Spinal cord (tissue), 10 donors: ENCODE data around the gene KRTAP10-12. TPM values are rescaled to one million over a fixed set of nuclear protein-coding genes. Genes with fewer than 3 reads are reported as not detected.

ENCODE experiments used
- DNase-seq, 6 donors: peaks; one replicate each; pipeline versions ENCODE4 v3.0.0 to v3.0.0-alpha.2; 2013 to 2015; ENCODE audit warnings: low spot score in 6 of 6, low read depth in 4 of 6
- H3K27ac ChIP-seq: one replicate; pipeline ENCODE4 v1.5.1; 2013; ENCODE audit warnings: low read depth, low read length, control low read depth
- H3K27me3 ChIP-seq: one replicate; pipeline ENCODE4 v1.6.1; 2013; ENCODE audit warnings: low read length; ENCODE audit not compliant: control insufficient read depth, insufficient read depth
- H3K36me3 ChIP-seq: one replicate; pipeline ENCODE4 v1.6.1; 2013; ENCODE audit warnings: low read length; ENCODE audit not compliant: control insufficient read depth, insufficient read depth
- H3K4me1 ChIP-seq: one replicate; pipeline ENCODE4 v1.6.1; 2013; ENCODE audit warnings: low read length; ENCODE audit not compliant: control insufficient read depth, insufficient read depth
- H3K4me3 ChIP-seq: one replicate; pipeline ENCODE4 v1.5.1; 2013; ENCODE audit warnings: low read depth, low read length, control low read depth
- H3K9me3 ChIP-seq: one replicate; pipeline ENCODE4 v1.6.1; 2013; ENCODE audit warnings: low read length; ENCODE audit not compliant: control insufficient read depth, insufficient read depth
- WGBS: methylation state at CpG from one replicate; pipeline ENCODE4 v1.1.5; 2013; ENCODE audit warnings: missing lambda C conversion rate; ENCODE audit not compliant: insufficient coverage; 5-methylcytosine and 5-hydroxymethylcytosine counted together
- polyA plus RNA-seq, 2 donors: library from polyadenylated mRNA; unstranded; fragments of 120-200 nt; gene quantifications; one replicate each; pipeline ENCODE4 v1.2.1, GENCODE V29; 2013; ENCODE audit not compliant: insufficient read length in 2 of 2
- small RNA-seq: library from RNA; depleted of rRNA; stranded (forward); fragments of <200 nt; gene quantifications from one replicate; pipeline ENCODE3, GENCODE V24; 2014; ENCODE audit warnings: low replicate concordance
- total RNA-seq, 2 donors: library from RNA; depleted of rRNA in 1 of 2; stranded (reverse); fragments of 120-200 nt in 1 of 2; fragments of >200 nt in 1 of 2; gene quantifications; one replicate each; pipeline versions ENCODE4 v1.2.3 to v1.2.4, GENCODE V29; 2013 to 2014
- donor health status: healthy.

The KRTAP10-12 gene
- total and polyA plus RNA-seq, 4 donors, result not detected

DNA sequence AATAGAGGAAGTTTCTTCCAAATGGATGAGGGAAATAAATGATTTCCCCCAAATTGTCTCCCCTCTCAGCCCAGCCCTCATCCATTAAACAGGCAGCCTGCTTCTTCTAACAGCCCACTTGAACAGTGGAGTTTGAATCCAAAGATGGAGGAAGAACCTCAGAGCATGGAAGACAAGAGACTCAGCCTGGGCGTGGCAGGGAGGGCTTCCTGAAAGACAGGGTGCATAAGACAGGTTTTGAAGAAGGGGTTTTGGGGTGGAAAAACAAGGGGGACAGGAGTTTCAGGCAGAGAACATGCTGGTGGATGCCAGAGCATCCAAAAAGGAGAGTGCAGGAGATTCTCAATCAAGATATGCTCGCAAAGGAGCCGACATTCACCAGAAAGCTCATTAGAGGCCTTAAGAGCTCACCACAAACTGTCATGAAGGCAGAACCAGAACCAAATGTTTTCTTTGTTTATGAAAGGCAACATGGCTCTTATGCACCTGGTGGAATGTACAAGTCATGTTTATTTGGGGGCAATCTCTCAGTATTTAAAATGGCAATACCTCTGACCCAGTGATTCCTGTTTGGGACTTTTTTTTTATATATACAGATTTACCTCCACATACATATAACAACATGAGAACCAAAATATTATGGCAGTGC is 40.9 kb downstream of the KRTAP10-12 start:
- H3K4me1 ChIP-seq, result no peaks in the 10 kb centered on the region
- no peaks in the 10 kb centered on the region for H3K27me3 ChIP-seq
- peaks cover 18% of the 10 kb centered on the region for H3K9me3 ChIP-seq
- 75% methylated on average over 3 of the region's 3 CpGs for WGBS
- H3K36me3 ChIP-seq, result no peaks in the 10 kb centered on the region
- H3K4me3 ChIP-seq, result no peak overlapping the region
- peak in 1 of 6 donors; percentile 20 for DNase-seq
- no peak overlapping the region for H3K27ac ChIP-seq

DNA sequence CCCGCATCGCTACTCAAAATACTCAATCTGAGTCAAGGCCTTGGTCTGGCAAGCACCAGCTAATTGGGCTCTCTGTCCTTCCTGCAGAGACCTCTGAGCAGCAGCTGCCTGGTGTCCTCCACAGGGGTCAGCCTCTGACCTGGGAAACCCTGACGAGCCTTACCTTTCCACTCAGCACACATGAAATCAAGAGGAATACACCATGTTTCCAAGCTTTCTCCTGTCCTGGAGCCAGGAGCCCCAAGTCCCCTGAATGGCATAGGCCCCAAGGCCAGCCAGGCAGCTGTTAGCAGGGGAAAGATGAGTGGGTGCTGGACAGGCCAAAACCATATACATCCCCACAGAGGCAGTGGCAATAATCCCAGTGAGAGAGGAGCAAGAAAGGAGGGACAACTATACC is 41.6 kb downstream of the KRTAP10-12 start:
- H3K4me3 ChIP-seq, result no peak overlapping the region
- WGBS, result 96% methylated on average over 2 of the region's 3 CpGs
- no peak for DNase-seq
- peaks cover 18% of the 10 kb centered on the region for H3K9me3 ChIP-seq
- H3K27me3 ChIP-seq, result no peaks in the 10 kb centered on the region
- no peaks in the 10 kb centered on the region for H3K4me1 ChIP-seq
- H3K36me3 ChIP-seq, result no peaks in the 10 kb centered on the region
- H3K27ac ChIP-seq, result no peak overlapping the region

DNA sequence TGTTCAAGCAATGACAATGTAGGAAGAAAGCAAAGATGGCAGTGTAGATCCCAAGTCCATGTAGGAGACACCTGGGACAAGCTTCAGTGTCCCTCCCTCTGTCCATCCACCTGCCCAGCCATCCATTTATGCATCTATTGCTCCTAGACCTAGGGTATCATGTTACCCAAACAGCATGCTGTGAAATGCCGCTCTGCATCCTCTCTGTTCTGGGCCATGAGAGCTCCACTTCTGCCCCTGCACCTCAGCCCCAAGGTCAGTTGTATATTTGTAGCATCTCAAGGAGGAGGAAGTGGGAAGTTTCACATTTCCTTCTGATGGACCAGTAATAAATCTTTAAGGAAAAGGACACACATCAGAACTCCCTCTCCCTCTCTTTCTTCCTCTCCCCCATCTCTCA is 42.3 kb downstream of the KRTAP10-12 start:
- H3K27me3 ChIP-seq, result no peaks in the 10 kb centered on the region
- WGBS, result no CpG with 5 or more reads among the region's 1 CpG
- no peaks in the 10 kb centered on the region for H3K36me3 ChIP-seq
- no peak for DNase-seq
- no peak overlapping the region for H3K4me3 ChIP-seq
- H3K9me3 ChIP-seq, result peaks cover 18% of the 10 kb centered on the region
- H3K27ac ChIP-seq, result no peak overlapping the region
- no peaks in the 10 kb centered on the region for H3K4me1 ChIP-seq

DNA sequence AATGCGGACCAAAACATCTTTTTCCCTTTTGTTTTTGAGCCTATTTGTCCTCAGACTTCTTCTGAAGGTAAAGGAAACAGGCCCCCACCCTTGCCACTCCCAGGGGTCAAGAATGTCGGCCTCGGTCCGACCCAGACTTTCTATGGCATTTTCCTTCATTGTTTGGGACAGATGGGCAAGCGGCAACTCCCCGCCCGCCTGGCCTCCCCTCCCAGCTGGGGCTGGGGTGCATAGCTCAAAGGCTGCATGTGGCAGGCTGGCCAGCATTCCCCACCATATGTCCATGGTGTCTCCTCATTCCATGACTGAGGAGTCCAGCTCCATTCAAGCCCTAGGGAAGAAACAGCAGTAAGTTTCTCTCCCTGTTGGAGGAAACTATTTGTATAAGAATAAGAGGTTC is 43.8 kb downstream of the KRTAP10-12 start:
- no peak for DNase-seq
- Histone ChIP-seq H3K9me3 (peaks cover 18% of the 10 kb centered on the region), H3K36me3 (no peaks in the 10 kb centered on the region), H3K4me3 (no peak overlapping the region), H3K27ac (no peak overlapping the region), H3K27me3 (no peaks in the 10 kb centered on the region), H3K4me1 (no peaks in the 10 kb centered on the region)
- 87% methylated on average over 4 of the region's 7 CpGs for WGBS

DNA sequence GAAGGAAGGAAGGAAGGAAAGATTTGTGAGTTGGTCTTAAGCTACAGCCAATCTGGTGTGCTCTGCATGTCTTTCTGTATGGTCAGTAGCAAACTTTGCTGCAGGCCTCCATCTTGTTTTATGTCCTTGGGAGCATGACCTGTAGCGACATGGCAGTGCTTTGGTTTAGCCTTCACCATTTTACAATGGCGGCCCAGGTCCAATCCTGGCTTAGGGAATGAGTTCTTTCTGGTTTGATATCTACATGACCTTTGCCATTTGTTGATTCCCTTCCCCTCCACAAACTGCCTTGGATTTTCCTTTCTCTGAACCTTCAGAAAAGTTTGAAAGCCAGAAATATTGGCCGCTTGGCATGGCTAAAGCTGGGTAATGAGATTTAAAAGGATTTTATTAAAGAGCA is 44.9 kb downstream of the KRTAP10-12 start:
- no CpG with 5 or more reads among the region's 3 CpGs for WGBS
- H3K4me1 ChIP-seq, result no peaks in the 10 kb centered on the region
- no peak overlapping the region for H3K27ac ChIP-seq
- DNase-seq, result no peak
- H3K36me3 ChIP-seq, result no peaks in the 10 kb centered on the region
- H3K4me3 ChIP-seq, result no peak overlapping the region
- H3K27me3 ChIP-seq, result no peaks in the 10 kb centered on the region
- H3K9me3 ChIP-seq, result peaks cover 13% of the 10 kb centered on the region

DNA sequence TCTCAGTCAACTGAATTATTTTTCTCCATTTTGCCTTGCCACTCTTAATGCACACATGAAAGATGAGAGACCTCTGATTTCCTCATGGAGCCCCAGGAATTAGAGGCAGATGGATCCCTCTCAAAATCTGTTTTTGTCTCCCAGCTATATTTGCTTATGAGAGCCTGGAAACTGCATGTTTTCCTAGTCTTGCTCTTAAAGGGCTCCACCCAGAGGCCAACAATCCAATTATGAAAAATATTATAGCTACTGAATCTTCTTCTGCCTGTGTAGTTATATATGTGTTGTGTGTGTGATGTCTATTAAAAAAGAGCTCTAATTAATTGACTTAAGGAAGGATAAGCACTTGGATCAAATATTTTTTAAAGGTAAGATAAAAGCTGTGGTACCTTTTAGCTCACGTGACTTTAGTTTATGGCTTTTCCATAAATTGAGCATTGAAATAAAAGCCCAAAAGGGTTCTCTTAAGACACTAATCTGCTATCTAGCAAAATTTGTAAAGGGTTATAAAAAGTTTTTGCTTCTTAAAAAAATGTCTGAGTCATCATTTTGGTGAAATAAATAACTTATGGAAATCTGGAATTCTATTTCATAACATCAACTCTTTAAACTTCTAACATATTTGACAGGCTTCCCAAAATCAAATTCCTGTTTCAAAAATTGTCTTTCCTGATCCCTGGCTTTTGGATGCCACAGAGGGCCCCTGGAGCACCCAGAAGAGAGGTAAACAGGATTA is 45.6 kb downstream of the KRTAP10-12 start:
- no peaks in the 10 kb centered on the region for H3K36me3 ChIP-seq
- H3K27ac ChIP-seq, result no peak overlapping the region
- peak in 1 of 6 donors; percentile 50 for DNase-seq
- no peak overlapping the region for H3K4me3 ChIP-seq
- no peaks in the 10 kb centered on the region for H3K4me1 ChIP-seq
- H3K9me3 ChIP-seq, result peaks cover 10% of the 10 kb centered on the region
- no CpG with 5 or more reads among the region's 1 CpG for WGBS
- no peaks in the 10 kb centered on the region for H3K27me3 ChIP-seq

Small RNA genes within 50 kb of the gene (small RNA-seq; reads per million reads assigned to genes)
- not detected for gene KRTAP12-6P

Other genes starting within 250 kb of the KRTAP10-12 start
- 1 to 10 TPM; 1.4 to 2.4 TPM for gene LRRC3, start 241.7 kb upstream of the KRTAP10-12 start, total RNA-seq
- 1 to 10 TPM; 4.4 to 6.5 TPM for gene LRRC3, start 241.7 kb upstream of the KRTAP10-12 start, polyA plus RNA-seq
- not detected for gene KRTAP10-1, start 157.0 kb upstream of the KRTAP10-12 start, total RNA-seq
- not detected for gene KRTAP10-1, start 157.0 kb upstream of the KRTAP10-12 start, polyA plus RNA-seq
- not detected for gene KRTAP10-2, start 145.7 kb upstream of the KRTAP10-12 start, total RNA-seq
- not detected for gene KRTAP10-2, start 145.7 kb upstream of the KRTAP10-12 start, polyA plus RNA-seq
- gene KRTAP10-3, start 138.4 kb upstream of the KRTAP10-12 start, total RNA-seq, result not detected
- gene KRTAP10-3, start 138.4 kb upstream of the KRTAP10-12 start, polyA plus RNA-seq, result not detected
- gene KRTAP10-4, start 123.4 kb upstream of the KRTAP10-12 start, total RNA-seq, result not detected
- not detected for gene KRTAP10-4, start 123.4 kb upstream of the KRTAP10-12 start, polyA plus RNA-seq
- gene KRTAP10-5, start 116.6 kb upstream of the KRTAP10-12 start, total RNA-seq, result not detected
- not detected for gene KRTAP10-5, start 116.6 kb upstream of the KRTAP10-12 start, polyA plus RNA-seq
- not detected for gene KRTAP10-6, start 104.7 kb upstream of the KRTAP10-12 start, total RNA-seq
- gene KRTAP10-6, start 104.7 kb upstream of the KRTAP10-12 start, polyA plus RNA-seq, result not detected
- not detected for gene KRTAP10-7, start 96.6 kb upstream of the KRTAP10-12 start, total RNA-seq
- gene KRTAP10-7, start 96.6 kb upstream of the KRTAP10-12 start, polyA plus RNA-seq, result not detected
- gene KRTAP10-8, start 85.1 kb upstream of the KRTAP10-12 start, total RNA-seq, result not detected
- gene KRTAP10-8, start 85.1 kb upstream of the KRTAP10-12 start, polyA plus RNA-seq, result not detected
- gene KRTAP10-9, start 70.1 kb upstream of the KRTAP10-12 start, total RNA-seq, result not detected
- not detected for gene KRTAP10-9, start 70.1 kb upstream of the KRTAP10-12 start, polyA plus RNA-seq
- not detected for gene KRTAP10-10, start 59.8 kb upstream of the KRTAP10-12 start, total RNA-seq
- not detected for gene KRTAP10-10, start 59.8 kb upstream of the KRTAP10-12 start, polyA plus RNA-seq
- not detected for gene KRTAP10-11, start 50.8 kb upstream of the KRTAP10-12 start, total RNA-seq
- not detected for gene KRTAP10-11, start 50.8 kb upstream of the KRTAP10-12 start, polyA plus RNA-seq
- gene KRTAP12-4, start 42.5 kb upstream of the KRTAP10-12 start, total RNA-seq, result not detected
- not detected for gene KRTAP12-4, start 42.5 kb upstream of the KRTAP10-12 start, polyA plus RNA-seq
- not detected for gene KRTAP12-3, start 39.2 kb upstream of the KRTAP10-12 start, total RNA-seq
- gene KRTAP12-3, start 39.2 kb upstream of the KRTAP10-12 start, polyA plus RNA-seq, result not detected
- not detected for gene KRTAP12-2, start 30.2 kb upstream of the KRTAP10-12 start, total RNA-seq
- not detected for gene KRTAP12-2, start 30.2 kb upstream of the KRTAP10-12 start, polyA plus RNA-seq
- gene KRTAP12-1, start 15.0 kb upstream of the KRTAP10-12 start, total RNA-seq, result not detected
- gene KRTAP12-1, start 15.0 kb upstream of the KRTAP10-12 start, polyA plus RNA-seq, result not detected
- under 1 TPM in 1 of 2 donors, not detected in 1; 0.66 TPM for gene TSPEAR, start 14.4 kb downstream of the KRTAP10-12 start, total RNA-seq
- under 1 TPM; 0.24 to 0.33 TPM for gene TSPEAR, start 14.4 kb downstream of the KRTAP10-12 start, polyA plus RNA-seq
- gene UBE2G2, start 104.6 kb downstream of the KRTAP10-12 start, total RNA-seq, result 10 to 100 TPM; 53.0 to 62.6 TPM
- gene UBE2G2, start 104.6 kb downstream of the KRTAP10-12 start, polyA plus RNA-seq, result 100 to 1,000 TPM in 1 of 2 donors, 10 to 100 TPM in 1; 83.8 to 102 TPM
- 10 to 100 TPM; 66.8 to 80.7 TPM for gene SUMO3, start 120.9 kb downstream of the KRTAP10-12 start, total RNA-seq
- gene SUMO3, start 120.9 kb downstream of the KRTAP10-12 start, polyA plus RNA-seq, result 100 to 1,000 TPM; 144 to 159 TPM
- 100 to 1,000 TPM; 163 to 235 TPM for gene PTTG1IP, start 176.5 kb downstream of the KRTAP10-12 start, total RNA-seq
- gene PTTG1IP, start 176.5 kb downstream of the KRTAP10-12 start, polyA plus RNA-seq, result 100 to 1,000 TPM; 219 to 226 TPM
- 10 to 100 TPM; 19.2 to 36.7 TPM for gene ITGB2, start 223.7 kb downstream of the KRTAP10-12 start, total RNA-seq
- 10 to 100 TPM; 20.9 to 34.6 TPM for gene ITGB2, start 223.7 kb downstream of the KRTAP10-12 start, polyA plus RNA-seq
- 10 to 100 TPM in 1 of 2 donors, 1 to 10 TPM in 1; 7.0 to 14.9 TPM for gene SLX9, start 242.9 kb downstream of the KRTAP10-12 start, total RNA-seq
- 10 to 100 TPM; 22.6 to 25.7 TPM for gene SLX9, start 242.9 kb downstream of the KRTAP10-12 start, polyA plus RNA-seq